Suprapubic skin (tissue), 3 donors: ENCODE results near the gene CMTR2.

Experiments
- POLR2A ChIP-seq, 2 donors: fragments of 450-650 bp; IDR thresholded peaks; one replicate each; pipeline ENCODE4 v1.6.1; 2017; ENCODE audit warnings: antibody characterized with exemption in 2 of 2, mild to moderate bottlenecking in 2 of 2, moderate library complexity in 2 of 2
- TF ChIP-seq, protein P1 (sequence below), 2 donors: fragments of 200-600 bp in 1 of 2; fragments of 450-650 bp in 1 of 2; sonication (generic) in 1 of 2; IDR thresholded peaks; one replicate each; pipeline ENCODE4 v1.5.1; 2016 to 2019; ENCODE audit warnings: antibody characterized with exemption in 2 of 2, mild to moderate bottlenecking in 1 of 2, moderate library complexity in 1 of 2

DNA sequence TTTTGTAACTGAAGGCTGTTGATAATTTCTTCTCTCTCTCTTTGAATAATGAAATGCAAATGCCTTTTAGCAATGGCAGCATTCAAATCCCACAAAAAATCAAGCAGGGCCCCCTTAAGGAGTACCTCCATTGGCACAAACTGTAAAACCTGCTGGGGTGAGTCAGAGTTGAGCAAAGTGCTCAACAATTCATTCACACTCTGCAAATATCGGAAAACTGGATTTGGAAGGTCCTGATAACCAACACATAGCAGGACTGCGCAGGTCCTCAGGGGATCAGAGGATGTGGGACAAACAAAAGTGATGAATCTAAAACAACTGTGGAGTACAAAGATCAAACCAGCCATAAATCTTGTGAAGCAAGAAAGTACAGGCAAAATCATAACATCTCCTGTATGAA, 5.6 kb downstream of the CMTR2 start:
- TF ChIP-seq, protein P1, sequence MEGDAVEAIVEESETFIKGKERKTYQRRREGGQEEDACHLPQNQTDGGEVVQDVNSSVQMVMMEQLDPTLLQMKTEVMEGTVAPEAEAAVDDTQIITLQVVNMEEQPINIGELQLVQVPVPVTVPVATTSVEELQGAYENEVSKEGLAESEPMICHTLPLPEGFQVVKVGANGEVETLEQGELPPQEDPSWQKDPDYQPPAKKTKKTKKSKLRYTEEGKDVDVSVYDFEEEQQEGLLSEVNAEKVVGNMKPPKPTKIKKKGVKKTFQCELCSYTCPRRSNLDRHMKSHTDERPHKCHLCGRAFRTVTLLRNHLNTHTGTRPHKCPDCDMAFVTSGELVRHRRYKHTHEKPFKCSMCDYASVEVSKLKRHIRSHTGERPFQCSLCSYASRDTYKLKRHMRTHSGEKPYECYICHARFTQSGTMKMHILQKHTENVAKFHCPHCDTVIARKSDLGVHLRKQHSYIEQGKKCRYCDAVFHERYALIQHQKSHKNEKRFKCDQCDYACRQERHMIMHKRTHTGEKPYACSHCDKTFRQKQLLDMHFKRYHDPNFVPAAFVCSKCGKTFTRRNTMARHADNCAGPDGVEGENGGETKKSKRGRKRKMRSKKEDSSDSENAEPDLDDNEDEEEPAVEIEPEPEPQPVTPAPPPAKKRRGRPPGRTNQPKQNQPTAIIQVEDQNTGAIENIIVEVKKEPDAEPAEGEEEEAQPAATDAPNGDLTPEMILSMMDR (IDR thresholded peaks at IDR 0.05), result no peak
- no peak for TF ChIP-seq POLR2A (IDR thresholded peaks at IDR 0.05)
